MCF 10A (cell line): ENCODE data around the gene HYPK. TPM values are rescaled to one million over a fixed set of nuclear protein-coding genes. Genes with fewer than 3 reads are reported as not detected.

Experiments used
- BruUV-seq: library from RNA; stranded (reverse); fragments of 400-500 nt; replicated peaks from 2 replicates; lab custom pipeline; 2021; lab: Mats Ljungman, UMichigan
- CTCF ChIA-PET: fragments of 300-600 bp; sonication (Branson Sonifier 250); formaldehyde crosslinking; extraction: SDS; loops from one replicate; lab custom pipeline; 2021; ENCODE audit warnings: antibody characterized with exemption, inconsistent platforms; lab: Yijun Ruan, JAX
- POLR2A ChIA-PET: fragments of 300-600, 350-650 bp; sonication (Branson Sonifier 250); formaldehyde crosslinking; extraction: SDS; loops from one replicate; lab custom pipeline; 2020; ENCODE audit warnings: antibody characterized with exemption, inconsistent platforms; lab: Yijun Ruan, JAX
- DNase-seq: peaks from one replicate; pipeline ENCODE4 v3.0.0-alpha.2; 2018; ENCODE audit not compliant: unreplicated experiment
- H3K27ac Mint-ChIP-seq: one replicate; pipeline ENCODE4 v1.8.0; 2022; ENCODE audit warnings: mild to moderate bottlenecking, low read depth, mixed read lengths; ENCODE audit not compliant: unreplicated experiment
- H3K27me3 Mint-ChIP-seq: one replicate; pipeline ENCODE4 v1.8.0; 2022; ENCODE audit warnings: mixed read lengths; ENCODE audit not compliant: insufficient read depth, unreplicated experiment
- H3K36me3 Mint-ChIP-seq: one replicate; pipeline ENCODE4 v1.8.0; 2022; ENCODE audit warnings: mild to moderate bottlenecking, moderate library complexity, mixed read lengths; ENCODE audit not compliant: insufficient read depth, unreplicated experiment
- H3K4me1 Mint-ChIP-seq: one replicate; pipeline ENCODE4 v1.8.0; 2022; ENCODE audit warnings: mixed read lengths; ENCODE audit not compliant: insufficient read depth, unreplicated experiment
- H3K4me3 Mint-ChIP-seq: one replicate; pipeline ENCODE4 v1.8.0; 2022; ENCODE audit warnings: mild to moderate bottlenecking, moderate library complexity, mixed read lengths; ENCODE audit not compliant: unreplicated experiment
- H3K9me3 Mint-ChIP-seq: one replicate; pipeline ENCODE4 v1.8.0; 2022; ENCODE audit warnings: mixed read lengths; ENCODE audit not compliant: unreplicated experiment
- CTCF ChIP-seq: fragments of 200-600 bp; IDR thresholded peaks from one replicate; pipeline ENCODE4 v1.8.0; 2022; ENCODE audit warnings: antibody characterized with exemption, mild to moderate bottlenecking; ENCODE audit not compliant: unreplicated experiment
- intact Hi-C: fragments of 100-400 bp; cut with micrococcal nuclease; formaldehyde crosslinking; loops from 2 replicates; pipeline ENCODE4 v1.14.1; 2022
- total RNA-seq: library from RNA; stranded (reverse); gene quantifications from 2 replicates; pipeline ENCODE4 v1.2.3, GENCODE V29; 2022

Gene HYPK
- total RNA-seq, 1 experiment from 2014 or later, result 31.1 TPM

- POLR2A ChIA-PET, result interaction anchor here (1.6 to 13.7 kb wide), 3 partner anchors 12 to 35 kb away, joined by 4 to 162 read pairs (median 42); partner anchors contain the start of genes ELL3, HYPK, MFAP1 and SERINC4
- Mint-ChIP-seq H3K27me3 (no peaks in the 10 kb centered on the region), H3K4me1 (peaks cover 6% of the 10 kb centered on the region), H3K4me3 (no peak overlapping the region), H3K27ac (peak overlapping the region; percentile 41), H3K36me3 (peaks cover 21% of the 10 kb centered on the region), H3K9me3 (no peaks in the 10 kb centered on the region)
- no TSS peak for BruUV-seq
- CTCF ChIA-PET, result interaction anchor here (0.8 to 6.8 kb wide), 3 partner anchors 8 to 19 kb away, joined by 3 to 40 read pairs (median 3); partner anchors contain the start of gene ELL3
- DNase-seq, result no peak
- intact Hi-C loops, result no loop called here
- TF ChIP-seq CTCF, result no peak
Measured at GRCh38 chr15:43789409-43789808, 11.0 kb upstream of the HYPK start.

- Mint-ChIP-seq H3K27ac (peak within 1 kb of the TSS; percentile 94), H3K27me3 (no peaks in the 10 kb centered on the region), H3K4me3 (peak within 1 kb of the TSS; percentile 95), H3K4me1 (peaks cover 14% of the 10 kb centered on the region), H3K9me3 (no peaks in the 10 kb centered on the region), H3K36me3 (peaks cover 48% of the 10 kb centered on the region)
- peak; percentile 99 for DNase-seq
- BruUV-seq, result TSS peak; percentile 53
- TF ChIP-seq CTCF, result no peak
- CTCF ChIA-PET, result interaction anchor here (0.7 to 6.8 kb wide), 2 partner anchors 16 to 45 kb away, joined by 3 to 40 read pairs; partner anchors contain the start of gene ELL3
- POLR2A ChIA-PET, result interaction anchor here (0.5 to 13.7 kb wide), 14 partner anchors 9 to 635 kb away, joined by 3 to 162 read pairs (median 4); partner anchors contain the start of genes CTDSPL2, ELL3, HYPK and MFAP1
- intact Hi-C loops, result no loop called here
Measured at GRCh38 chr15:43791993-43792760, 8.2 kb upstream of the HYPK start, which contains the start of gene SERF2. Gene SERF2, plus strand, starts transcription at chr15:43792320. Its CDS starts 57 bp downstream, at chr15:43792377.

- no TSS peak for BruUV-seq
- Mint-ChIP-seq H3K4me1 (peaks cover 14% of the 10 kb centered on the region), H3K4me3 (peak overlapping the region; percentile 95), H3K27me3 (no peaks in the 10 kb centered on the region), H3K9me3 (no peaks in the 10 kb centered on the region), H3K36me3 (peaks cover 49% of the 10 kb centered on the region), H3K27ac (peak overlapping the region; percentile 94)
- peak; percentile 23 for DNase-seq
- CTCF ChIA-PET, result interaction anchor here (0.5 to 6.8 kb wide), 4 partner anchors 17 to 44 kb away, joined by 3 to 40 read pairs (median 4); partner anchors contain the start of gene ELL3
- POLR2A ChIA-PET, result interaction anchor here (0.5 to 13.7 kb wide), 16 partner anchors 8 to 624 kb away, joined by 3 to 162 read pairs (median 4); partner anchors contain the start of genes ELL3, HYPK, MFAP1 and PDIA3
- no peak for TF ChIP-seq CTCF
- intact Hi-C loops, result no loop called here
Measured at GRCh38 chr15:43792761-43793476, 7.5 kb upstream of the HYPK start.
